Measurements from ENCODE around the gene SORCS1. TPM values are rescaled to one million over a fixed set of nuclear protein-coding genes. Genes with fewer than 3 reads are reported as not detected.
"Not testable (repeated sequence)": the region's sequence is repeated elsewhere in the genome, so short reads cannot be mapped to it uniquely, and the experiment has no call there.

Gene SORCS1
- total RNA-seq, 1 experiment from 2014 or later: 48.9 TPM

- H3K4me3 ChIP-seq: no peak overlapping the region
- DNase-seq: no peak
- H3K36me3 ChIP-seq: peaks cover 7% of the 10 kb centered on the region; the same call in 1 of the 2 replicates
- no peaks in the 10 kb centered on the region for H3K9me3 ChIP-seq (replicated peaks)
- no peak overlapping the region for H3K27ac ChIP-seq
- no peaks in the 10 kb centered on the region for H3K4me1 ChIP-seq
- H3K27me3 ChIP-seq: no peaks in the 10 kb centered on the region
These were observed 216.9 kb downstream of the SORCS1 start for GRCh38 chr10:106947643-106948042.

DNA sequence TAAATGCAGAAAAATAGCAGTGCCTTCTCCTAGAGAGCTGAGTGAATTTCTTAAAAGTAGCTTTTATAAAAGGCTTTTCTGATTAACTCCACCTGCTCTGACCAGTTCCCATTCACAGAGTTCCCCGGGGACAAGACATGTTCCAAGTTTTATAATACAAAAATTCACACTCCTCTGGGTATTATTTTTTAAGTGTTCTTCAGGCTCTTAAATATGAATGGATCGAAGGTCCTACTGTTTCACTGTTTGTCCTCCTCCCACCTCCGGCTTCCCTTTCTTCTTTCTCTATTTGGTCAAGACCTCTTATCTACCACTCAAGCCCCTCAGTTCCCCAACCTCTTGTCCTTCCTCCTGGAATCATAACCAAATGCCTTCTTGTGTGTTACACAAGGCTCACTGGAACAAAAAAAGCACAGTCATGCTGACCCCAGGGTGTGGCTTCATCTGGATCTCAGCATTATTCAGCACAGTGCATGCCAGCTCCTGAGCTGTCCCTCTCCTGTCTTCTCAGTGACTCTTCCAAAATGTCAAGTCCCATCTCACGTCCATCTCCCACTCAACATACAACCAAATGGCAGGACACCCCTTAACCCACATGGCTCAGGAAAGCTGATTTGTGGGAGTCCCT is 222.4 kb downstream of the SORCS1 start:
- no peaks in the 10 kb centered on the region for H3K4me1 ChIP-seq
- DNase-seq: no peak
- H3K27ac ChIP-seq: no peak overlapping the region
- H3K36me3 ChIP-seq: no peaks in the 10 kb centered on the region
- H3K27me3 ChIP-seq: no peaks in the 10 kb centered on the region
- H3K4me3 ChIP-seq: no peak overlapping the region
- no peaks in the 10 kb centered on the region for H3K9me3 ChIP-seq (replicated peaks)

DNA sequence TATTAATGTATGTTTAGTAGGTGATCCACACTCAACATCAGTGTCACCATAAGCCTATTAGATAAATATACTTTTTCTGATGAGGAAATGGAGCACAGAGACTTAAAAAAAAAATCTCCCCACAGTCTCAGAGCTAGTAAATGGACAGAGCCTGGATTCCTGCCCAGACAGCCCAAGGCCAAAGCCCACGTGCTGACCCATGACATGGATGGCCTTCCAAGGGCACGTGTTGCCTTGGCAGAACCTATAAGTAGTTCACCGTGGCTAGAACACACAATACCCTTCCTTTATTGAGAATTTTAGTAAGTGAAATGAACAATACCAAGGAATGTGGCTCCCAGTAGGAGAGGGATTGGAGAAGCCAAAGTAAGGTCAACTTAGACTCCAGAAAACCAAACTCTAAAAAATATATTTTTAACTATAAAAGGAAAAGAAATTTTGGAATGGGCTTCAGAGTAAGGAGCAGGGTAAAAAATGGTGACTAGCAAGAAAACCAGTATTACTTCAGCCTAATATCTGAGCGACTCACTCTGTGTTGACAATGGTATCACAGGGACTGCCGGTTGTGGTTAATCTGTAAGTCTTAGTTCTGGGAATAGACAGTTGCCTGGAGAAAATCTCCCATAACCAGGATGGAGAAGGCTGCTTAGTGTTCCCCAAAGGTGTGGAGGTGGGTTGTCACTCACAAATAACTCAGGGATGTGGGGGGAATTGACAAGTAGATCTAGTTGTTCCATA is 223.0 kb downstream of the SORCS1 start:
- H3K36me3 ChIP-seq: no peaks in the 10 kb centered on the region
- no peak overlapping the region for H3K4me3 ChIP-seq
- H3K4me1 ChIP-seq: no peaks in the 10 kb centered on the region
- H3K27me3 ChIP-seq: no peaks in the 10 kb centered on the region
- no peak for DNase-seq
- H3K27ac ChIP-seq: no peak overlapping the region
- H3K9me3 ChIP-seq (replicated peaks): no peaks in the 10 kb centered on the region

GRCh38 chr10:106938513-106938912 is 226.0 kb downstream of the SORCS1 start:
- H3K27ac ChIP-seq: no peak overlapping the region
- peak; percentile 6 to 27 for DNase-seq
- H3K4me1 ChIP-seq: no peaks in the 10 kb centered on the region
- H3K36me3 ChIP-seq: 0 out of 2 replicates have a peak, but pooled peaks cover 2% of the 10 kb centered on the region
- H3K4me3 ChIP-seq: no peak overlapping the region
- H3K9me3 ChIP-seq (replicated peaks): no peaks in the 10 kb centered on the region
- H3K27me3 ChIP-seq: no peaks in the 10 kb centered on the region

GRCh38 chr10:106935978-106936451 is 228.5 kb downstream of the SORCS1 start:
- Histone ChIP-seq H3K4me1 (peaks cover 10% of the 10 kb centered on the region), H3K27ac (no peak overlapping the region), H3K4me3 (no peak overlapping the region), H3K9me3 (replicated peaks) (no peaks in the 10 kb centered on the region), H3K27me3 (no peaks in the 10 kb centered on the region), H3K36me3 (0 out of 2 replicates have a peak, but pooled peaks cover 2% of the 10 kb centered on the region)
- DNase-seq: no peak

DNA sequence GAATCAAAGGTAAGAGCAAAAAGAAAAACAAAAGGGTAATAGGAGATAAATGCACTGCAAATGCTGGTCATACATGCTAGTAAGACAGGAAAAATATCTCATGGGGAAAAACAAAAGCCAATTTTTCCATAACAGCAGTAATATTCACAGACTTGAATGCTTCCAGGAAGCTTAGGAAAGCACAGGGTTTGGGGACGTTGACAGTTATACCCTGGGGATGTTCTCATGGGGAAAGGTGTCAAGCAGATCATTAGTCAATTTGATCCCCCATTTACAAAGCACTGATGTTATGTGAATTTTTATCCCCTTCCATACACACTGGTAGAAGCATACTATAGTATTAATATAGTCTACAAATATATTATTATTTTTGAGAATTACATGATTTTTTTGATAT is 232.7 kb downstream of the SORCS1 start:
- H3K4me3 ChIP-seq: no peak overlapping the region

DNA sequence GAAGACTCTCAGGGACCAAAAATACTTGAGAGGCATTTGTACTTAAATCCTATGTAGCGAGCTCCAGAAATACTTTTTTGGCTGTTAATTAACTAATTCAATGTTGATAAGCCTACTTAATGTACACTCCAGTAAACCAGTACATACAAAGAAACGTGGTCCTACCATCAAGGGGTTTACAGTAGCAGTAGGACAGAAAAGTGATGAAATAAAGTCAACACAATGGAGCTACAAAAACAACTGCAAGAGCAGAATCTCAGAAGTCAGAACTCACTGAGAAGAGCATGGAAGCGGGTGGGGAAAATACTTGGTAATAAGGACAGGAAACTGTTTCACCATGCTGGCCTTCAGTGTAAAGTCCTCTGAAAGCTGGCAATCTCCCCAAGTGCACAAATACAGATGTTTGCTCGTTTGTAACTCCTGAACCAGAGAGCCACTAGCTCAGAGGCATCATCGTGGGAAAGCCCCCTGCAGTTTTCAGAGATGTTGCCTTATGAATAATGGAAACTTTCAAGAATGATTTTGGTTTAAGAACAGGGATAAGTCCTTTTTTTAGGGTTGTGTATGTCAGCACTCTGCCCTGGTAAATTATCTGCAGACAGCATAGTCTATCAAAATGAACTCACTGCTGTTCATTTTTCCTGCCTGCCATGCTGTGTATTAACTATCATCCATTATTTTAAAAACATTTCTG is 233.2 kb downstream of the SORCS1 start:
- Histone ChIP-seq H3K27ac (no peak overlapping the region), H3K9me3 (replicated peaks) (no peaks in the 10 kb centered on the region), H3K27me3 (no peaks in the 10 kb centered on the region), H3K4me3 (no peak overlapping the region), H3K4me1 (peaks cover 23% of the 10 kb centered on the region), H3K36me3 (0 out of 2 replicates have a peak, but pooled peaks cover 3% of the 10 kb centered on the region)
- peak; percentile 4 to 54 for DNase-seq

More for the DNA sequence above, 232.7 kb downstream of the SORCS1 start:
- Histone ChIP-seq H3K27ac (no peak overlapping the region), H3K36me3 (0 out of 2 replicates have a peak, but pooled peaks cover 2% of the 10 kb centered on the region), H3K27me3 (no peaks in the 10 kb centered on the region), H3K4me1 (peaks cover 23% of the 10 kb centered on the region), H3K9me3 (replicated peaks) (no peaks in the 10 kb centered on the region)
- DNase-seq: no peak

DNA sequence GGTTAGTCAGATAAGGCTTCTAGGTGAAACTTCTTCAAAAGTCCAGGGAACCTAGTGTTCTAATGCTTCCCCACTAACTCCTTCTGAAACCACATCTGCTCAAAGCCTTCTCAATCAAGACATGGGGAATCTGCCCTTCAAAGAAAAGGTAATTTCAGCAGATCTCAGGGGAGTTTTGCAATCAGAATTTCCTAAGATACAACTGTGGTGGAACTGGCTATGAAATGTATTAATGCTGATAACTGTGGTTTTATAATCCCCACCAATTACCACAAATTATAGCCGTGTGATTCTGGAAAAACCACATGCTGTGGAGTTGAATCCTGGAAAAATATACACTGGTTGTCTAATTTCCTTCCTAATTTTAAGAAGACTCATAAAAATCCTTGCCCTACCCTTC is 233.8 kb downstream of the SORCS1 start:
- Histone ChIP-seq H3K27me3 (no peaks in the 10 kb centered on the region), H3K27ac (no peak overlapping the region), H3K4me3 (no peak overlapping the region), H3K9me3 (replicated peaks) (no peaks in the 10 kb centered on the region), H3K36me3 (0 out of 2 replicates have a peak, but pooled peaks cover 4% of the 10 kb centered on the region), H3K4me1 (peaks cover 28% of the 10 kb centered on the region)
- peak; percentile 6 to 63 for DNase-seq

GRCh38 chr10:106929291-106929895 is 235.1 kb downstream of the SORCS1 start:
- H3K27me3 ChIP-seq: no peaks in the 10 kb centered on the region
- no peaks in the 10 kb centered on the region for H3K9me3 ChIP-seq (replicated peaks)
- H3K4me3 ChIP-seq: no peak overlapping the region
- H3K4me1 ChIP-seq: peaks cover 39% of the 10 kb centered on the region
- 0 out of 2 replicates have a peak, but pooled peaks cover 2% of the 10 kb centered on the region for H3K36me3 ChIP-seq
- H3K27ac ChIP-seq: no peak overlapping the region; the same call in 1 of the 2 replicates
- DNase-seq: no peak

GRCh38 chr10:106928151-106928550 is 236.4 kb downstream of the SORCS1 start:
- not testable (repeated sequence) for H3K27ac ChIP-seq; H3K36me3 ChIP-seq; H3K4me3 ChIP-seq; H3K27me3 ChIP-seq; DNase-seq; H3K9me3 ChIP-seq (replicated peaks)
- H3K4me1 ChIP-seq: peaks cover 39% of the 10 kb centered on the region

DNA sequence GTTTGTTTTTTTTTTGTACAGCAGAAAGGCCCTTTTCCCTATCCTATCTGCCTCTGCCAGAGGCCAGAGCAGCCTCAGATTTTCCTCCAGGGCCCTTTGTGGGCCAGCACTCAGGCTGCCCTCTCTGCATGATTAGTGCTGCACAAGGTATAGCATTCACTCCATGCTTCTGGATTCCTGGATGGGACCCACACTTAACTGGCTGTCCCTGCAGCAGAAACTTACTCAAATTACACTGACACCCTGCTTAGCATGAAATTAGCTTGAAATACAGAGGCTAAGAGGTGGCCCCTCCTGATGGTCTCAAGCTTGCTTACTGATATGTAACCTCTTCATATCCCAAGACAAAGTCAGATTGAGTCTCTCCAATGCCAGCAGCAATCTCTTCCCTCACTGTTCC is 239.3 kb downstream of the SORCS1 start:
- peak; percentile 68 to 87 for DNase-seq
- H3K4me1 ChIP-seq: peaks cover 21% of the 10 kb centered on the region
- H3K36me3 ChIP-seq: peaks cover 10% of the 10 kb centered on the region
- H3K27me3 ChIP-seq: no peaks in the 10 kb centered on the region
- H3K9me3 ChIP-seq (replicated peaks): 0 out of 2 replicates have a peak, but pooled peaks cover 2% of the 10 kb centered on the region
- H3K27ac ChIP-seq: 0 out of 2 replicates have a peak overlapping the region, but pooled peaks have one; percentile 7
- no peak overlapping the region for H3K4me3 ChIP-seq

GRCh38 chr10:106920538-106920937 is 244.0 kb downstream of the SORCS1 start:
- H3K27ac ChIP-seq: no peak overlapping the region
- peaks cover 8% of the 10 kb centered on the region for H3K36me3 ChIP-seq
- H3K4me1 ChIP-seq: peaks cover 8% of the 10 kb centered on the region
- no peaks in the 10 kb centered on the region for H3K27me3 ChIP-seq
- 0 out of 2 replicates have a peak, but pooled peaks cover 2% of the 10 kb centered on the region for H3K9me3 ChIP-seq (replicated peaks)
- DNase-seq: no peak
- no peak overlapping the region for H3K4me3 ChIP-seq

- Histone ChIP-seq H3K27me3 (no peaks in the 10 kb centered on the region), H3K4me3 (no peak overlapping the region), H3K36me3 (peaks cover 8% of the 10 kb centered on the region), H3K27ac (no peak overlapping the region), H3K4me1 (peaks cover 2% of the 10 kb centered on the region; the same call in 1 of the 2 replicates), H3K9me3 (replicated peaks) (0 out of 2 replicates have a peak, but pooled peaks cover 2% of the 10 kb centered on the region)
- no peak for DNase-seq
These were observed 244.6 kb downstream of the SORCS1 start for GRCh38 chr10:106919871-106920282.

- Histone ChIP-seq H3K36me3 (no peaks in the 10 kb centered on the region; the same call in 1 of the 2 replicates), H3K27me3 (no peaks in the 10 kb centered on the region), H3K9me3 (replicated peaks) (no peaks in the 10 kb centered on the region), H3K4me3 (no peak overlapping the region), H3K27ac (no peak overlapping the region), H3K4me1 (no peaks in the 10 kb centered on the region)
- DNase-seq: no peak
These were observed 247.0 kb downstream of the SORCS1 start for GRCh38 chr10:106917452-106918055.

All from SJCRH30 (cell line).